ENCODE data around the gene SLC25A38.

Gene SLC25A38

GRCh38 chr3:39435006-39435748 lies 52.0 kb downstream of the SLC25A38 start:
- no peak for DNase-seq

- no peak for DNase-seq
Measured at GRCh38 chr3:39438880-39439279, 55.7 kb downstream of the SLC25A38 start.

GRCh38 chr3:39440316-39440715 lies 57.1 kb downstream of the SLC25A38 start:
- no peak for DNase-seq

- no peak for DNase-seq
Measured at GRCh38 chr3:39443530-39443929, 60.4 kb downstream of the SLC25A38 start.

- no peak for DNase-seq
Measured at GRCh38 chr3:39445927-39446326, 62.8 kb downstream of the SLC25A38 start.

- no peak for DNase-seq
Measured at GRCh38 chr3:39446444-39446843, 63.3 kb downstream of the SLC25A38 start.
